ENCODE measurements around the gene DLG2. TPM values are rescaled to one million over a fixed set of nuclear protein-coding genes. Genes with fewer than 3 reads are reported as not detected.
"Not testable (repeated sequence)": the region's sequence is repeated elsewhere in the genome, so short reads cannot be mapped to it uniquely, and the experiment has no call there.

The DLG2 gene
- total RNA-seq, 4 donors from 2014 or later: 37.9 to 71.5 (median 44.9) TPM

GRCh38 chr11:83734120-83734519 is 1893.0 kb downstream of the DLG2 start:
- no peaks in the 10 kb centered on the region for H3K9me3 ChIP-seq
- H3K27me3 ChIP-seq: no peaks in the 10 kb centered on the region
- 97% methylated on average over 1 of the region's 1 CpG for WGBS
- no peaks in the 10 kb centered on the region for H3K4me1 ChIP-seq
- no peak overlapping the region for H3K27ac ChIP-seq
- no peak overlapping the region for H3K4me3 ChIP-seq
- DNase-seq (ENCODE audit: low spot score in 2 of 2): no peak
- TF ChIP-seq POLR2AphosphoS5 (IDR thresholded peaks at IDR 0.05): no peak
- TF ChIP-seq EP300 (IDR thresholded peaks at IDR 0.05): no peak
- TF ChIP-seq CTCF (IDR thresholded peaks at IDR 0.05): no peak
- TF ChIP-seq POLR2A (IDR thresholded peaks at IDR 0.05): no peak
- no peaks in the 10 kb centered on the region for H3K36me3 ChIP-seq

GRCh38 chr11:83731288-83731687 is 1895.9 kb downstream of the DLG2 start:
- 94% methylated on average over 2 of the region's 2 CpGs for WGBS
- H3K4me3 ChIP-seq: not testable (repeated sequence)

GRCh38 chr11:83728281-83728680 is 1898.9 kb downstream of the DLG2 start:
- H3K4me1 ChIP-seq: peaks cover 22% of the 10 kb centered on the region
- H3K27ac ChIP-seq: no peak overlapping the region
- H3K36me3 ChIP-seq: no peaks in the 10 kb centered on the region
- no peaks in the 10 kb centered on the region for H3K27me3 ChIP-seq
- H3K4me3 ChIP-seq: no peak overlapping the region
- no peak for TF ChIP-seq EP300 (IDR thresholded peaks at IDR 0.05)
- TF ChIP-seq POLR2AphosphoS5 (IDR thresholded peaks at IDR 0.05): no peak
- no peak for TF ChIP-seq CTCF (IDR thresholded peaks at IDR 0.05)
- TF ChIP-seq POLR2A (IDR thresholded peaks at IDR 0.05): no peak
- H3K9me3 ChIP-seq: no peaks in the 10 kb centered on the region
- no peak for DNase-seq (ENCODE audit: low spot score in 2 of 2)
- WGBS: 91% methylated on average over 2 of the region's 2 CpGs

More at GRCh38 chr11:83731288-83731687, 1895.9 kb downstream of the DLG2 start:
- H3K9me3 ChIP-seq; DNase-seq (ENCODE audit: low spot score in 2 of 2); H3K4me1 ChIP-seq; H3K27me3 ChIP-seq; H3K27ac ChIP-seq; H3K36me3 ChIP-seq: not testable (repeated sequence)

GRCh38 chr11:83727251-83727650 is 1899.9 kb downstream of the DLG2 start:
- peaks cover 29% of the 10 kb centered on the region for H3K4me1 ChIP-seq
- no peaks in the 10 kb centered on the region for H3K9me3 ChIP-seq
- no peaks in the 10 kb centered on the region for H3K27me3 ChIP-seq
- no peak for DNase-seq (ENCODE audit: low spot score in 2 of 2)
- WGBS: 100% methylated on average over 1 of the region's 1 CpG
- no peaks in the 10 kb centered on the region for H3K36me3 ChIP-seq
- no peak overlapping the region for H3K4me3 ChIP-seq
- no peak for TF ChIP-seq CTCF (IDR thresholded peaks at IDR 0.05)
- no peak for TF ChIP-seq POLR2AphosphoS5 (IDR thresholded peaks at IDR 0.05)
- no peak for TF ChIP-seq EP300 (IDR thresholded peaks at IDR 0.05)
- no peak for TF ChIP-seq POLR2A (IDR thresholded peaks at IDR 0.05)
- no peak overlapping the region for H3K27ac ChIP-seq

GRCh38 chr11:83726316-83726715 is 1900.8 kb downstream of the DLG2 start:
- Histone ChIP-seq H3K27me3 (no peaks in the 10 kb centered on the region), H3K36me3 (no peaks in the 10 kb centered on the region), H3K27ac (no peak overlapping the region), H3K9me3 (no peaks in the 10 kb centered on the region), H3K4me3 (no peak overlapping the region), H3K4me1 (peaks cover 33% of the 10 kb centered on the region)
- no peak for DNase-seq (ENCODE audit: low spot score in 2 of 2)
- WGBS: 73% methylated on average over 2 of the region's 2 CpGs
- TF ChIP-seq POLR2AphosphoS5 (IDR thresholded peaks at IDR 0.05) (no peak), EP300 (IDR thresholded peaks at IDR 0.05) (no peak), POLR2A (IDR thresholded peaks at IDR 0.05) (no peak), CTCF (IDR thresholded peaks at IDR 0.05) (no peak)

- TF ChIP-seq POLR2AphosphoS5 (IDR thresholded peaks at IDR 0.05) (no peak), CTCF (IDR thresholded peaks at IDR 0.05) (no peak), EP300 (IDR thresholded peaks at IDR 0.05) (no peak), POLR2A (IDR thresholded peaks at IDR 0.05) (no peak)
Observed at GRCh38 chr11:83725728-83726127, 1901.4 kb downstream of the DLG2 start.

More at GRCh38 chr11:83725728-83726127, 1901.4 kb downstream of the DLG2 start:
- WGBS: 43% methylated on average over 4 of the region's 4 CpGs
- Histone ChIP-seq H3K9me3 (no peaks in the 10 kb centered on the region), H3K36me3 (no peaks in the 10 kb centered on the region), H3K27me3 (no peaks in the 10 kb centered on the region), H3K4me3 (no peak overlapping the region), H3K4me1 (peaks cover 39% of the 10 kb centered on the region), H3K27ac (no peak overlapping the region)
- DNase-seq (ENCODE audit: low spot score in 2 of 2): no peak

Data from suprapubic skin (tissue), 4 donors.